MV-4-11 (cell line): ENCODE measurements around the gene MUC6.
"Not testable (repeated sequence)": the region's sequence is repeated elsewhere in the genome, so short reads cannot be mapped to it uniquely, and the experiment has no call there.

Source experiments
- DNase-seq: peaks from one replicate; lab custom pipeline; 2025; lab: John Stamatoyannopoulos, UW

MUC6 gene

GRCh38 chr11:1023811-1024596 lies 12.5 kb downstream of the MUC6 start:
- no peak for DNase-seq

GRCh38 chr11:1022908-1023810 lies 13.4 kb downstream of the MUC6 start:
- DNase-seq: no peak

- DNase-seq: no peak
These were observed 14.1 kb downstream of the MUC6 start for GRCh38 chr11:1022411-1022810.

DNA sequence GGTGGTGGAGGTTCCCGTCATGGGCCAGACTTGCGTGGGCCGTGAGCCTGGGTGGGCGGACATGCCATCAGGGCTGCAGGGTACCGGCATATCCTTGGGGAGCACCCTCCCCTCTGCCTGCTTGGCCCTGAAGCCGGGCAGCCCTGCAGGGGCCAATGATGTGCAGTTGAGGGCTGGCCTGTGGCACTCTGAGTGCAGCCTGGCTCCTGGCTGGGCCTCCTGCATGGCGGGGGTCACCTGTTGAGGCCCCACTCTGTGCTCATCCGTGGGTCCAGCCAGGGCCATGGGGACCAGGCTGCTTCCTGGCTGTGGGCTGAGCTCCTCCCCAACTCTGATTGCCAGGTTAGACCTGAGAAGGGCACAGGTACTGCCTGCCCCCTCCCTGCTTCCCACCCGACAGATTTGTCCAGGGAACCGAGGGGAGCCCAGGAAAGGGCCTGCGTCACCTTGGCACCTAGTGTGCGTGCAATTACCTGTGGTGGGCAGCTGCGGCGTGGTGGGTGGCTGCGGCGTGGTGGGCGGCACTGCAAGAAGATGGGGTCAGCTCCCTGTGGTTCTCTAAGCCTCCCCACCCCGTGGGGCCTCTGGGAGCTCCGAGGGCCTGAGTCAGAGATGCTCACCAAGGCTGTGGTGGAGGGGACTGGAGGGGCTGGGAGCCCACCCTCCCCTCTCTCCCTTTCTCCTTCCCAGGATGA lies 16.2 kb downstream of the MUC6 start:
- no peak for DNase-seq

DNA sequence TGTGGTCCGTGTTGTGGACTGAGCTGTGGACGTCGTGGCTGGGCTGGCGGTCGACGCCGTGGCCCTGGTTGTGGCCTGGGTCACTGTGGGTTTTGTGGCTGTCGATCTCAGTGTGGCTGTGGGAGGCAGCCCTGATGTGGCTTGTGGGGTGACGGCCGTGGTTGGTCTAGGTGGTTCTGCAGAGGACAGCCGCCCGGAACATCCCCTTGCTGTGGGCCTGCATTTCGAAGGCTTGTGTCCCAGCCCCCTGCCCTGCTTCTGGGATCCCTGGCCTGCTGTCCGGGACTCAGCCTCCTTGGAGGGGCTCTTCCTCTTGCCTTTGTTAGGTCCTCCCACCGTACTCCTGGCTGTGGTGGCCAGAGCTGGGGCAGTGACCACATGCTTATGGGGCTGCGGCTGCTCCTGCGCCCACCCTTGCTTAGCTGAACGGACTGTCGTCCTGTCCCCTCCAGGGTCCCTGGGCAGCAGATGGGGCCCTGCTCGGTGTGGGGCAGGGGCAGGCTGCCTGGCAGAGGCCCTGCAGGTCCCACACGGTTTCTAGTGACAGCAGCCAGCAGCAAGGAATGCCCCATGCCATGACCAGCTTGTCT lies 17.1 kb downstream of the MUC6 start:
- DNase-seq: no peak

DNA sequence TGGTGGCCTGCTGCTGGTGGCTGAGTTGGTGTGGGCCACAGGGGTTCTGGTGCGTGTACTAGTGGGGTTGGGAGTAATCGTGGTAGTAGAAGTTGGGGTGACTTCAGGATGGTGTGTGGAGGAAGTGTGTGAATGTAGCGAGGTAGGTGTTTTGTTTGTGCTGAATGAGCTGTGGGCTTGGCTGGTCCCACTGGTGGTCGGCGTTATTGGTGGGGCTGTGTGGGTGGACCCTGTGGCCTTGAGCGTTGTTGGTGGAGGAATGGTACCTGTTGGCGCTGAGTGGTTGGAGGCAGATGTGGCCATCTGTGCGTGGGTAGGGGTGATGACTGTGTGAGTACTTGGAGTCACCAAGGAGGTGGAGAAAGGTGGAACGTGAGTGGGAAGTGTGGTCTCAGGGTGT lies 18.4 kb downstream of the MUC6 start:
- no peak for DNase-seq

GRCh38 chr11:1017269-1018005 lies 19.1 kb downstream of the MUC6 start:
- no peak for DNase-seq

DNA sequence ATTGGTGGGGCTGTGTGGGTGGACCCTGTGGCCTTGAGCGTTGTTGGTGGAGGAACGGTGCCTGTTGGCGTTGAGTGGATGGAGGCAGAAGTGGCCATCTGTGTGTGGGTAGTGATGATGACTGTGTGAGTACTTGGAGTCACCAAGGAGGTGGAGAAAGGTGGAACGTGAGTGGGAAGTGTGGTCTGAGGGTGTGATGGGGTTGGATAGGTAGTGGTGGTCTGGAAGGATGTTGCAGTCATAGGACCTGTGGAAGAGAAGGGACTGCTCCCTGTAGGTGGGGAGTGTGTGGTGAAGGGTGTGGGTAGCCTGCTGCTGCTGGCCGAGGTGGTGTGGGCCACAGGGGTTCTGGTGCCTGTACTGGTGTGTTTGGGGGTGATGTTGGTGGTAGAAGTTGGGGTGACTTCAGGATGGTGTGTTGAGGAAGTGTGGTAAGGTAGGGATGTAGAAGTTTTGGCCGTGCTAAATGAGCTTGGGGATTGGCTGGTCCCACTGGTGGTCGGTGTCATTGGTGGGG lies 19.9 kb downstream of the MUC6 start:
- DNase-seq: not testable (repeated sequence)

- no peak for DNase-seq
These were observed 20.5 kb downstream of the MUC6 start for GRCh38 chr11:1015826-1016545.

GRCh38 chr11:1015064-1015463 lies 21.5 kb downstream of the MUC6 start:
- DNase-seq: no peak

DNA sequence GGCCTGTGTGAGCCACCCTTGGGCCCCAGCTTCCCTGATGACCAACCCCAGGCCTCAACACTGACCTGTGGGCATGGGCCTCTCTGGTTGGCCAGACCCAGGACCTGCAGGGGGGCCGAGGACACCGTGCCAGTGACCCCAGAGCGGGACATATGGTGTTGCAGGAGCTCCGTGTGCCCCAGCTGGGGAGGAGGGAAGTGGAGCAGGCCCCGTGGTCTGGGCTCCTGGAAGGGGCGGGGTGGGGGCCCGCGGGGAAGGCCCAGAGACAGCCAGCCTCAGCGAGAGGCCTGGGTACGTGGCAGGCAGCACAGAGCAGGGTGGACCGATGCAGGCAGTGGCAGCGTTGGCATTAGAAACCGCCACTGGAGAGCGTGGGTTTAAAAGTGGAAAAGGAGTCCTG lies 22.2 kb downstream of the MUC6 start:
- DNase-seq: no peak

GRCh38 chr11:1013631-1013935 lies 22.9 kb downstream of the MUC6 start:
- DNase-seq: no peak

- DNase-seq: no peak
These were observed 23.5 kb downstream of the MUC6 start for GRCh38 chr11:1012740-1013630.

DNA sequence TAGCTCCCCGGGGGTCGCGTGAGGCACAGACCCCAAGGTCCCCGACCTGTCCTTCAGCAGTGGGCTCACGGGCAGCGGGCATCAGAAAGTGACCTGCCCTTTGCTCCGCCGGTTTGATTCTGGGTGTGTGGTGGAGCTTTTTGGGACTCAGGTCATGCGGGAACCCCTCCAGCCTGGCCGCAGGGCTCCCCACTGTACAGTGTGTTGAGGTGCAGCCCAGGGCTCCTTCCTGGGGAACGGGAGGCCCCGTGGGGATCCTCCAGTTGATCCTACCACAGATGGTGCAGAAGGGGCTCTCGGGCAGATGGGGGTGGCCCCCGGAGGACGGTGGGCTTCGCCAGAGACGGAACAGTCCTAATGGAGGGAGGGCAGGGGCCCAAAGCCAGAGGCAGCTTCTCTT lies 24.2 kb downstream of the MUC6 start:
- no peak for DNase-seq

- no peak for DNase-seq
These were observed 25.2 kb downstream of the MUC6 start for GRCh38 chr11:1011320-1011698.

DNA sequence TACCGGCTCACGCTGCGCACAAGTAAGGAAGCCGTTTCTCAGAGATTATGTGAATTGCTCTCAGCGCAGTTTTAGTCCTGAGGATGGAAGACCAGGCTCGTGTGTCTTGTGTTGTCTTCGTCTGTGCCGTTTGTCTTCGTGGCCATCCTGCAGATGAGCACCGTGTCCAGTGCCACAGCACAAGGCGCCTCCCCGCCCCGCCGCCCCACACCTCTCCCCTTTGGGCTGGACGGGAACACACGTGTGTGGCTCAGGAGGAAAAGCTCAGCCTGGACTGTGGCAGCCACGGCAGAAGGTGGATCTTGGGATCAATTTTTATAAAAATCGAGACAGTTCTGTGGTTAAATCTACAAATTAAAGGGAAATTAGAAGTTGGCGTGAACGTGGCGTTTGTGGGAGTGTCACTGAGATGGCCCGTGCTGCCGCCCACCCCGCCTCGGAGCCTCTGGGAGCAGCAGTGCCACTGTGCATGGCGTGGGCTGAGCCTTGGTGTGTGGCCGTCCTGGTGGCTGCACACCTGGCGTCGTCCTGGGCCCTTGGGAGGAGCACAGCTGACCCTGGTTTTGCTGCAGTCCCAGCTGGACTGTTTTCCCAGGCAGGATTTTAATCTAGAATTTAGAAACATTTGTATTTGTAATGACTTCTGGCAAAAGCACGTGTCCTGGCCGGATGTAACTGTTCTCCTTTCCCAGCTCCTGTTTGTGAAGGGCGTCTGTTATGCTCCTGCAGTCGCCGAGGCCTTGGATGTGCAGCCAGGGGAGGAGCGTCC lies 25.8 kb downstream of the MUC6 start:
- no peak for DNase-seq

DNA sequence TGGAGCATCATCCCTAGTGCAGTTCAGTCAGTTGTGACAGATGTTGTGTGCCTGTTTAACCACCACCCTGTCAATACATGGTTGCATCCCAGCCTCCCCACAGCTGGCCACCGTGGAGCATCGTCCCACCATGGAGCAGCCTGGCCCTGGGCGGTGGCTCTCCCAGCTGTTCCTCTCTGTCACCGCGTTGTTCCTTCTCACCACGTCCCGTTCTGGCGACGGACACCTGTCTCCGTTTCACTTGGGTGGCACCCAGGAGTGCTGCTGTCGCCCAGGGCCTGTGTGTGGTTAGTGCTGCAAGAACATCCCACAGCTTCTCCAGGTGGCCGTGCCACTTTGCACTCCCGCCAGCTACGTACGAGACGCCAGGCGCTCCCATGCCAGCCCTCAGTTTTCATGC lies 26.5 kb downstream of the MUC6 start:
- DNase-seq: no peak

- DNase-seq: no peak
These were observed 27.1 kb downstream of the MUC6 start for GRCh38 chr11:1009371-1009770.

GRCh38 chr11:1008803-1009145 lies 27.7 kb downstream of the MUC6 start:
- no peak for DNase-seq
